GM21423 (cell line): ENCODE measurements around the gene DLX1.

Experiments used
- ATAC-seq: cut with Tn5 transposase; IDR thresholded peaks from one replicate; pipeline ENCODE4 v1.9.1; 2021; ENCODE audit warnings: mild to moderate bottlenecking, moderate library complexity; ENCODE audit not compliant: unreplicated experiment

The DLX1 gene

DNA sequence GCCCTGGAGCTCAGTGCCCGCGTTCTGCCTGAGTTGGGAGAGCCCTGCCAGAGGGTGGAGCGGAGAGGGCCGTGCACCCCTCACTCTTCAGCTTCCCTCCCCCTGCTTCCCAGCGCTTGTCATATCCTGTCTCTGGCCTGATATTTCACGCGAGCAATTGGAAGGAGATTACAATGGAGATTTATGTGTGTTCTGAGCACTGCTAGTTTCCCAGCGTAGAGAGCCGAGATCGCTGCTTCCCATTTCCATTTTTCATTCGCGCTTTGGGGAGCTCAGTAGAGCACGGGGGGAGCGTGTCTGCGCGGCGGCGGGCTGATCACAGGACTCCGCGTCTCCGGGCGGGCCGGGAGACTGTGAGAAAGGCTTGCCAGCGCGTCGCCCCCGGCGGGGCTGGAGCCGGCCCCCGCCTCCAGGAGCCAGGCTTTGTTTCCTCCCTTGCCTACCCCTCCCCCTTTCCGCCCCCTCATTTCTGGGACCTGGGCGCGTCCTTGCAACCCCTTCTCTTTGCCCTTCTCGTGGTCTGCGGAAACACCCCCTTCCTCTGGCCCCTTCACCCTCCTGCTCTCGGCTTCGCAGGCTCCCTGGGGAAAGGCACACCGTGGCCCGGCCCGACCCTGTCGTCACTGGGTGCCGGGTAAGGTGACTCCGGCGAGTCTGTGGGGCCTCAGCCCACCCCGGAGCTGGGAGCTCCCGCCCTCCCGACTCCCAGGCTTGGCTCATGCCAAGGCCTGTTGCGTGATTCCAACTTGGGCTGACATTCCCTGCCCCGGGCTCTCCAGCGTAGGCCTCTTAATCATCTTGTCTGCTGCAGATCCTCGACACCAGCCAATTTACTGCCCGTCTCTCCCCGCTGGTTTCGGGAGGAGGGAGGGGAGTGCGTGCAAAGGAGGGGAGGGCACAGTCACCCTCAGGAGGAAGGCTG lies 11.6 kb downstream of the DLX1 start:
- no peak for ATAC-seq

DNA sequence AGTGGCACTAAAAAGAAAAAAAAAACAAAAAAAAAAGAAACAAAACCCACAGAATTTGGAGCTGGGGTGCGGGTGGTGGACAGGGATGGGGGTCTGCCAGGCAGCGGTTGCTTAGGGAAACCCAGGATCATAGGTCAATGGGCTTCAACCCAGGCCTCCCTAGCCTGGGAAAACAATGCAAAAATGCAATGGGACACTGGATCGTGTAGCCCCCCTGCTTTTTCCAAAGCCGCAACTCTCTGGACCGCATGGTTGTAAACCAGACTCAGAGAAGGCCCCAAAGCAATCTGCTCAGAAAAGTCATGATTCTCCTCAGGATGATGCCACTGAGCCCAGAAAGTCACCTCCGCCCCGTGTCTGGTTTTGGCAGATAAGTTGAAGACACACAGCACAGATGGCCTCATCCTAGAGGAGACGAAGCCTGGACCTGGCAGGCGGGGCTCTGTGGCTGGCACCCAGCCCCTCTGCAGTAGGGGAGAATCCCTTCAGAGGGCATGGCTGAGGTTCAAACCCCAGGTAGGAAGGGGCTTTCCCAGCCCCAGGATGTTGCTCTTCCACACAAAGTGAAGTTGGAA lies 12.3 kb downstream of the DLX1 start:
- no peak for ATAC-seq

DNA sequence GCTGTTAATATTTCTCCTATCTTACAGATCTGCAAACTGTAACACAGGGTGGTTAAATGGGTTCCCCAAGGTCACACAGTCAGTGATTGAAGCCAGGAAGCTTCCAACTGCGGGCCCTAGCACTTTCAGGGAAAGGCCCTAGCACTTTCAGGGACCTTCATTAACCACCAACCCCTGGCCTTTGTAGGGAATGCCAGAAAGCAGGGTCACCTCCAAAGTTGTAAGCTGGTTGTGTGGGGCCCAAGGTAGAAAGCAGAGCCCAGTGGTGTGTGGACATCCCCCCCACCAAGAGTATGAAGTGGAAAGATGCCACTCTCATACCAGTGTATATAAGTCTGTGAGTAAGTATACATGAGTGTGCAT lies 13.0 kb downstream of the DLX1 start:
- ATAC-seq = no peak

DNA sequence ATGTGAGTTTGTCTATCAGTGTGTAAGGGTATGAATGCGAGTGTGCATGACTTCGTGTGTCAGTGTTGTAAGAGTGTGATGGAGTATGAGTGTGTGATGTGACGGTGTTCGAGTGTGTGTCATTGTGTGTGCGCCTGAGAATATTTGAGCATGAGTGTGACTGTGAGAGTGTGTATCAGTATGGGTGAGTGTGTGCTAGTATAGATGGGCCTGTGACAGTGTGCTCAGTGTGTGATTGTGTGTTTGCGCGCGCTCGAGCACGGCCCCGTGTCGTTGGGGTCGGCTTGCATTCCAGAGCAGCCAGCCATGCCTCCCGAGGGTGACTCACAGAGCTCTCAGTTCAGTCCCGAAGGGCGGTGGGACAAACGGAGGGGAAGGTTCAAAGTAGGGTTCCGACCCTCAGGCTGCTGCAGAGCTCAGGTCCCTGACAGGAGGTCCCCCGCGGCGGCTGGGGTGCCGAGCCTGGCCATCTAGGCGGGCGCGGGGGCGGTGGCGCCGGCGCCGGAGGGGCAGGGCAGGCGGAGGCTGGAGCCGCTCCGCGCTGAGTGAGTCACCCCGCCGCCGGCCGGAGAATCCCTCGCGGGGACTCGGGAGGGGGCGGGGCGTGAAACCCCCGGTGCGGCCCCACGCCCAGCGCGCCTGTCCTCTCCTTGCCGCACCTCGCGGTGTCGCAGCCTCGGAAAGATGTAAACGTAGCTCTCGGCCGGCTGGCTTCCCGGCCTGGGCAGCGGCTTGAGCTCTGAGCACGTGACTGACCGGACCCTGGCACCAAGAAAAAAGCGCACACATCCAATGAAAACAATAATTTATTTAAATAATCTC lies 13.6 kb downstream of the DLX1 start:
- no peak for ATAC-seq

DNA sequence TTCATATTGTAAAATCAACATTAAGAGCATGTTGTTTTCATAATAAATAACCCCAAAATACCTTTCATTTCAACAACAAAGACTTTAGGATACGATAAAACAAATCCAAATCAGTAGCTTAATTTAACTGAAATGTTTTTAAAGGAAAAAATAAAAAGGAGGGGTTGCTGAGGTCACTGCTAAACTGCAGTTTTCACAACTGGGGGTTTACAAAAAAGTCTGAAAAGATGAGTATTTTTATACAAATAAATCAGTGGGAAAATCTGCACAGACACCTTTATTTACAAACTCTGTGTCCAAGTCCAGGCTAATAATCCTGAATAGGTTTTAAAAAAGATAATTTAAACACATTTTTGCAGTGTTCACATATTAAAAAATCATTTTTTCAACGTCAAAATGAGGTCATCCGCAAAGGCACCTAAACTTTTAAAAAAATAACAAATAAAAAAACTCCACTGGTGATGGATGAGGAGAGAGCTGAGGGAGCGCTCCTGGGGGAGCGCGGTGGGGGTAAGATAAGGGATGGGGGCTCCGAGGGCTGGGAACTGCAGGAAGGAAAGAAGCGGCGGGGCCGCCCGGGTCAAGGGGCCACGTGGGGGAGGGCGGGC lies 14.3 kb downstream of the DLX1 start:
- ATAC-seq = no peak

DNA sequence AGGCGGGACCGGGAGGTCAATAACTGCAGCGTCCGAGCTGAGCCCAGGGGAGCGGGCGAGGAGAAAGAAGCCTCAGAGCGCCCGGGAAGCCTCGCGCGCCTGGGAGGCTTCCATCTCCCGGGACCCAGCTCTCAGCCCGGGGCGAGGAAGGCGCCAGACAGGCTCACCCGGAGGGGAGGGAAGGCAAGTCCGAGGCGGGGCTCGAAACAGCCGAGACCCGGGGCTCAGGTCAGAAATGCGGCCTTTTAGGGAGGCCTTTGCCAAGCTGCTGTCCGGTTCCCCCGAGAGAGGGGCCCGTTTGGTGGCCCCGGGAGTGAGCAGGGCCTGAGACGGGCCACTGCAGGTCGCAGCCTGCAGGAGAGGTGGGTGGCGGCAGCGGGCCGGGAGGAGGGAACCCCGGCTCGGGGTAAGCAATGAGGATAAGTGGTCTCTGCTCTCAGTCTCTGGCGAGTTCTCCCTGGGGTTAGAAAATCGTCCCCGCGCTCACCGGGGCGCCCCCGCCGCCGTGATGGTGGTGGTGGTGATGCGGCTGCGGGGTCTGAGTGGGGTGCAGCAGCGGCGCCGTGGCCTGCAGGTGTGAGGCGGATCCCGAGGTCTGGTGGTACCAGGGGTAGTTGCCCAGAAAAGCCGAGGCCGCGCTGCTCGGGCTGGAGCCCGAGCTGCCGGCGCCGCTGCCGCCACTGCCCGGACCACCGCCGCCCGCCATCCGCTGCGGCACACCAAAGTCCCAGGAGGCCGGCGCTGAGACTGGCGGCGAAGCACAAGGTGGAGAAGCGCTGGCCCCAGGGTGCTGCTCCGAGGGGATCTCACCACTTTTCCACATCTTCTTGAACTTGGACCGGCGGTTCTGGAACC lies 15.0 kb downstream of the DLX1 start:
- no peak for ATAC-seq

DNA sequence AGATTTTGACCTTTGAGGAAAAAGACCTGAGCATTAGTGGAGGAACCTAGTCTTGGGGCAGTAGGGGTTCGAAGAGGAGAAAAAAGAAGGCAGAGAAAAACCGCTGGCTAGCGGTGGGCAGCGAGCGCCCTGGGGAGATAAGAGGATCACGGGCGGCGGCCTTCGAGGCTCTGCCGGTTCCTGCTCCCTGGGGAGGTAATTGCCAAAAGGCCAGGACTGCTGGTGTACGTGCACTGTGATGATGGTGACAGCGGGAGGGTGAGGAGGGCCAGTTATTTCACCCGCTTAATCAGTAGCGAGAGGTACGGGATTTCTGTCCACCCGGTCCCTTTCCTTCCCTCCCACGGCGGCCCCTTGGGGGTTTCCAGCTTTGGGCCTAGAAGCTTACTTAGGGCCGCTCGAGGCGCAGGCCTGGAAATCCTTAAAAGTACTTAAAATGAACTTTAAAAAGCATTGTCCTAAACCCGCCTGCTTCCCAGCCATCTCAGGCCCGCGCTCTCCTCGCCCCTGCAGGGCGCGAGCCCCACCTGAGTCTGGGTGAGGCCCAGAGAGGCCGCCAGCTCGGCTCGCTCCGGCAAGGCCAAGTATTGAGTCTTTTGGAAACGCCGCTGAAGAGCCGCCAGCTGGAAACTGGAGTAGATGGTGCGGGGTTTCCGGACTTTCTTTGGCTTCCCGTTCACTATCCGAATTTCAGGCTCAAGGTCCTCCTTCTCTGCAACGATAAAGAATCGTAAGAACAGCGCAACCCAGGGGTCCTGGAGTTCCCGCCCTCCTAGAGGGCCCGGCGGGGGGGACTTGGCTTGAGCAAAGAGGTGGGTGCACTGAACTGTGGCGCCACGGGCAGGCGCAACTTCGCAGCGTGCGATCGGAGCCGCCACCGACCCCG lies 15.9 kb downstream of the DLX1 start:
- ATAC-seq = no peak

DNA sequence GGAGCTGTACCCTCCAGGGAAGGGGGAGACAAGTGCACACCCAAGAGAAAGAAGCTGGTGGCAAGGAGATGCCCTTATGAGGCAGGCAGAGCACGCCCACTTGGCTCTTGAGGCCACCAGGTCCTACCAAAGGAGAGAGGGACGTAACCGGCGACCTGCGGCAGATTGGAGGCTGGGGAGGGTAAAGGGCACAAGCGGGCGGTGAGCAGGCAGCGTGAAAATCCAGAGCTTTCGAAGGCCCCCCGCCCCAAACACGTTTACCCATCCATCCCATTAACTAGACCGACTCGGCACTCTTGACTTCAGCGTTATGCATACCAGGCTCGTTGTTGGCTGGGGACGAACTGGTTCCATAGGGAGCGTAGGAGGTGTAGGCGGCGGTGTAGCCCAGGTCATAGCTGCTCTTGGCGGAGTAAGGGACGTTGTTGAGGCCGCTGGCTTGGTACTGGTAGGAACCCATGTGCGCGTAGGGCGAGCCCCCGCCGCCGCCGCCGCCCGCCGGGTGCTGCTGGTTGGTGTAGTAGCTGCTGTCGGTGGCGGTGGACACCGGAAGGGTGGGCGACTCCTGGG lies 16.6 kb downstream of the DLX1 start:
- ATAC-seq = no peak

DNA sequence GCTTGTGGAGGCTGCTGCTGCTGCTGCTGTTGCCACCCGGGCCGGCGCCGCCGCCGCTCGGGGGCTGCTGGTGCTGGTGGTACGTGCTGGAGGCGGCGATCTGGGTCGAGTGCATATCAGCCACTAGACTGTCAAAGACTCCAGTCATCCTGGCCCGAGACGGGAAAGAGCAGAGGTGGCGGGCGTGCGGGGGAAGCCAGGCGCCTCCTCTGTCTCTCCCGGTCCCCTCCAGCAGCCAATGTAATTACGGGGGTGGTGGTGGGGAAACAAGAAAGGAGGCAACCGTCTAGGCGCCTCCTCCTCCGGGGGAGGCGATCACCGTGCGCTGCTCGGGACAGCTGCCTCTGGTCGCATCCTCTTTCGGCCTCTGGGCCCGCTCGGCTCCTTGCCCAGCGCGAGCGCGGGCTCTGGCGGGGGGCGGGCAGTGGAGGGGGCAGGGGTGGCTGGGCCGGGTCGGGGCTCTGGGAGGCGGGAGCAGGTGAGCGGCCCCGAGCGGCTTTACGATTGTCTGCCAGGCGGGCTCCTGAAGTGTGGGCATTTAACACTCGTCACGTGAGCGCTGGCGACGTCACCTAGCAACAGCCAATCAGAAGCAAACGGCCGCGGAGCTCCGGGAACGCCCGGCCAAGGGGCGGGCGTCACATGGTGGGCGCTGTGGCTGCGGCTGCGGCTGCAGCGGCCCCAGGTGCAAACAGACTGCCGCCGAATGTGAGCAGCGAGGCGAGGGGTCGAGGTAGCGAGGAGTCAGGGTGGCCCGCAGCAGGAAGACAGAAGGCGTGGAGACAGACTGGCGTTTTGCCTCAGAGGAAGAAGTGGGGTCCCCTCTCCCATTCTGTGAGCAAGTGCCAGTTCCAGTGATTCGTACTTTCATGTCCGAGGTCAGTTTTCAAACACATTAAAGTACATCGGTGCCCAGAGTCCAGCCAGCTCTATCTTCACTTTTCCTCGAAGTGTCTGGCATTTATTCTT lies 17.4 kb downstream of the DLX1 start, which contains the start of gene DLX2:
Gene DLX2, minus strand, starts transcription at position 510 of the 969 bp plus-strand sequence. Its CDS starts 362 bp downstream, at position 148.
- peak; percentile 67 for ATAC-seq

DNA sequence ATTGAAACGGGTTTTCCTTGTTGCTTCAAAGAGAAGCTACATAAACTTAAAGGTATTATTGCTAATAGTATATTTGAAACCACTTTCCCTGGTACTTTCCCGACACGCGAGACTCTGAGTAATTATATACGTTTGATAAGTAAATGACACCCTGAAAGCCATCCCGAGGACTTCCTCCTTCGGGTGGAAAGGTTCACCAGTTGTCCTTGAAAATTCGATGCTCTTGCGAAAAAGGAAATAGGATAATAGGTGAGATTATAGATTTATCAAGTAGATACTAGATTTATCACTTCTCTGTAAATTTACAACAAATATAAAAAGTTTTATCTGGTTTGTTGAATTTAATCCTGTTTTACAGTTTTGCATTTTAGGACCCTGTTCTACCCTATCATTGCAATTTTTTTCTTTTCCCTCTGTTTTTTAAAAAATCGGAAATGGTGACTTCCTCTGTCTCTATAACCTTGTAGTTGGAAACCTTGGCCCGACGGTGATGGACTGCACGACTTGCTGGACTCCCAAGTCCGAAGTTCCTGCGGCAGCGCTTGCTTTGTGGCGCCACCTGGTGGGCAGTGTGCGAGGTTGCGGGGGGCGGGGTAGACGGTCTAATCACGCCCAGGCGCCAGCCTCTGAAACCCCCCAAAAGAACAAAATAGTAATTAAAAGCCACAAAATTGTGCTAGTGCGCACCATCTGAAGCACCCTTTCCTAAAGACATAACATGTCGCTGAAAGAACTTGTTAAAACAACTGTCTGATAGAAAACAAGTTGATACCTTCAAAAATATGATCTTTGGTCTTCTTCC lies 18.4 kb downstream of the DLX1 start:
- no peak for ATAC-seq

DNA sequence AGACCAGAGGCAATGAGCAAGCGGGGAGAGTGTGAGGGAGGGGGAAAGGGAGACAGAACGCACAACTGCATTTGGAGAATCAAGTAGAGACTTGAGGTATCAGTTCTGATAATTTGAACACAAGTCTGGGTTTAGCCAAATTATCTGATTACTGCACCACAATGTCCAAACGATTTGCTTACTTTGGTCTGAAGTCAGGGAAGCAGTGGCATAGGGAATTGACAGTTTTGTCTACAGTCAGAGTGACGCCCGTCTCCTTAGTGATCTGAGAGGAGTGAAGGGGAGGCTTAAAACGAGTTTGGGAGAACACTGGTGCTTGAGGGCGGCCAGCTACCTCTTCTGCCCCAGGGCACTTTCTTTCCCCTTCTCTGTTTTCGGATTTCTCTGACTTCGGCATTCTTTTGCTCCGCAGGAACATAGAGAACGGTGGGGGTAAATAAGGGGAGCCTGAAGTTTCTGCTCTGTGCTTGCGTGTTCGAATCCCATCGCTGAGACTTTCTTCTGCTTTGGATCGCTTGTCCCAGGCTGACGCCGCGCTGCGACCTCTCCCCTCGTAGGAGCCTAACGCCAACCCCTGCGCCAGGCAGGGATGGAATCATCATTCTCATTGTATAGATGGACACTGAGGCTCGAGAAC lies 20.3 kb downstream of the DLX1 start:
- no peak for ATAC-seq

DNA sequence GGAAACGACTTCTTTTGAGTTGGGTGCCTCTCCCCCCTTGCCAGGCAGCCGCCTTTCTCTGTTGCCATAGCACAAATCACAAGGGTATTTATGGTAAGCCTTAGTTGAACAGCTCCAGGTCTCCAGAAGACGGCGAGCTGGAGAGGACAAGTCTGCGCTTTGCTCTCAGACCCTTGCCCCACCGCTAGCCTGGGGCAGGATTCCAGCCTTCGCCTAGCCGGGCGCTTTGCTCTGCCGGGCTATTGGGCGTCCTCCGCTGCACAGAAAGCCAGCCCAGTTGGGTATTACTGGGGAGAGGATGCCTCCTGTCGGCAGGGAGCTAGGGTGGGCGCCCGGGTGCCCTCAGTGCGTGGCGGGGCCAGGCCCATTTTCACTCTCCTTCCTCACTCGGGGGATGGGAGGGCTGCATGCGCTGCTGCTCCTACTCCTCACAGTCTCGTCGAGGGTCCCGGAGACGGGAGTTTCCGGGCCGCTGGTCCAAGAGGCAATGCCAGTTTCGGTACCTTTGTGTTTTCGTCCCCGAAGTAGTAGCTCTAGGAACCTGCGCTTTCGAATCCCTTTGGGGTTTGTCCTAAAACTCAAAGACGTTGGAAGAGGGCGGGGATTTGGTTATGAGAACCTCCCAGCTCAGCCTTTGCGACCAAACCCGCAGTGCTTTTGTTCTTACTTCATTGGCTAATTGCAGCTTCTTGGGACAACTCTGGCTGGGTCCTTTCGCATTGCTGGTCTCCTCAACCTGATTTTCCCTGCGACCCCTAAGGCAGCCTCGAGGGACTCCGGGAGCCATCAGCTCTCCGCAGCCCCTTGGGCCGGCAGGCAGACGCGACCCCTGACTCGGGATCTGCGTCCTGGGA lies 21.0 kb downstream of the DLX1 start:
- no peak for ATAC-seq

DNA sequence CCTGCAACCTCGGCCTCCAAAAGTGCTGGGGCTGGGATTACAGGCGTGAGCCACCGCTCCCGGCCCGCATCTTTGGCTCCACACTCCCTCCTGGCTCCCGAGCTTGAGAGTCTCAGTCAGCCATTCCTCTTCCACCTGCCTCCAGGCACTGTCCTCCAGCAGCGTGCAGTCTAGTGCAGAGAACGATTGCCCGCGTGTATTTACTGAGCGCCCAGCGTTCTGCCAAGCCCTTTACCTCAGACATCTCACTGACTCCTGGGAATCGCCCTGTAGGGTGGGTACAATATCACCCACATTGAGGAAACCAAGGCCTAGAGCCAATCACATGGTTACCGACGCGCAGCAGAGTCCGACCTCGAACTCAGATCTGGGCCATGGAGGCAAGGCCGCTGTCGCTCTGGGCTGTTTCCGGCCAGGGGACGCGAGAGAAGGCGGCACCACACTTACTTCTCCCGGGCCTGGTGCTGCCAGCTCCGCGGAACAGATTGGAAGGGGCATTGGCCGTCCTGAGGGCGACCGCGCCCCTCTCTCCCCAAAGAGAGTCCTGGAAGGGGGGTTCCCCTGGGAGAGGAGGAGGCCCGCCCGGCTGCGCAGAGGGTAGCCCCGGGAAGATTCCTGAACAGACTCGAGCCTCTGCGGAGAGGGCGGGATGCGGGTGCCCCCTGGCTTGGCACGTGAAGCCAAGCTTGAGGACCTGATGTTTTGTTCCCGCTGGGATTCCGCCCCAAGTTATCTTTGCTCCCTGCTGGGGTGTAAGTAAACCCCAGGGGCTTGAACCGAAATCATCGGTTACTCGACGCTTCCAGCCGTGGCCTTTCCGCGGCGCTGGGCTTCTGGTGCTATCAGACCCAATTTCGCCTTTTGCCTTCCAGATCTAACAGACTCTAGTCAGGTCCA lies 22.6 kb downstream of the DLX1 start:
- no peak for ATAC-seq

DNA sequence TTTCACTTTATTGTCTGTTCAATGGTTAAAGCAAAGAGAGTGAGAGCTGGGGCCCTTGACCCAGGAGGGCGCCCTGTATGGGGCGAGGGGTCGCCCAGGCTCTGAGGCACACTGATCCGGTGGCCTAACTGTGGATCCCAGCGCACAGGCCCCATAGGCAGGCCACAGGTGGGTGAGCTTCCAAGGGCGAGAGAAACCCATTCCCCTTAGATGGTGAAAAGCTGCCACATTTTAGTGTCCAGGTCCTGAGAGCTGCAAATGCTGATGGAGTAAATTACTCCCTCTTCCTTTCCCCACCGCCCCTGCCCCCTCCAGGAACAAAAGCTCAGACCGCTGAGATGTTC lies 23.3 kb downstream of the DLX1 start:
- no peak for ATAC-seq
